MCF 10A (cell line): ENCODE measurements around the gene CHRNA5. TPM values are rescaled to one million over a fixed set of nuclear protein-coding genes. Genes with fewer than 3 reads are reported as not detected.

Source experiments
- BruUV-seq: library from RNA; stranded (reverse); fragments of 400-500 nt; replicated peaks from 2 replicates; lab custom pipeline; 2021; lab: Mats Ljungman, UMichigan
- CTCF ChIA-PET: fragments of 300-600 bp; sonication (Branson Sonifier 250); formaldehyde crosslinking; extraction: SDS; loops from one replicate; lab custom pipeline; 2021; ENCODE audit warnings: antibody characterized with exemption, inconsistent platforms; lab: Yijun Ruan, JAX
- POLR2A ChIA-PET: fragments of 300-600, 350-650 bp; sonication (Branson Sonifier 250); formaldehyde crosslinking; extraction: SDS; loops from one replicate; lab custom pipeline; 2020; ENCODE audit warnings: antibody characterized with exemption, inconsistent platforms; lab: Yijun Ruan, JAX
- DNase-seq: peaks from one replicate; pipeline ENCODE4 v3.0.0-alpha.2; 2018; ENCODE audit not compliant: unreplicated experiment
- H3K27ac Mint-ChIP-seq: one replicate; pipeline ENCODE4 v1.8.0; 2022; ENCODE audit warnings: mild to moderate bottlenecking, low read depth, mixed read lengths; ENCODE audit not compliant: unreplicated experiment
- H3K27me3 Mint-ChIP-seq: one replicate; pipeline ENCODE4 v1.8.0; 2022; ENCODE audit warnings: mixed read lengths; ENCODE audit not compliant: insufficient read depth, unreplicated experiment
- H3K36me3 Mint-ChIP-seq: one replicate; pipeline ENCODE4 v1.8.0; 2022; ENCODE audit warnings: mild to moderate bottlenecking, moderate library complexity, mixed read lengths; ENCODE audit not compliant: insufficient read depth, unreplicated experiment
- H3K4me1 Mint-ChIP-seq: one replicate; pipeline ENCODE4 v1.8.0; 2022; ENCODE audit warnings: mixed read lengths; ENCODE audit not compliant: insufficient read depth, unreplicated experiment
- H3K4me3 Mint-ChIP-seq: one replicate; pipeline ENCODE4 v1.8.0; 2022; ENCODE audit warnings: mild to moderate bottlenecking, moderate library complexity, mixed read lengths; ENCODE audit not compliant: unreplicated experiment
- H3K9me3 Mint-ChIP-seq: one replicate; pipeline ENCODE4 v1.8.0; 2022; ENCODE audit warnings: mixed read lengths; ENCODE audit not compliant: unreplicated experiment
- CTCF ChIP-seq: fragments of 200-600 bp; IDR thresholded peaks from one replicate; pipeline ENCODE4 v1.8.0; 2022; ENCODE audit warnings: antibody characterized with exemption, mild to moderate bottlenecking; ENCODE audit not compliant: unreplicated experiment
- intact Hi-C: fragments of 100-400 bp; cut with micrococcal nuclease; formaldehyde crosslinking; loops from 2 replicates; pipeline ENCODE4 v1.14.1; 2022
- total RNA-seq: library from RNA; stranded (reverse); gene quantifications from 2 replicates; pipeline ENCODE4 v1.2.3, GENCODE V29; 2022

Gene CHRNA5
- total RNA-seq, 1 experiment from 2014 or later: 2.3 TPM

- peak overlapping the region; percentile 86 for H3K4me3 Mint-ChIP-seq
- ChIA-PET CTCF (interaction anchor here (0.5 to 2.0 kb wide), 5 partner anchors 10 to 386 kb away, joined by 3 to 11 read pairs (median 3); no protein-coding TSS in a partner anchor), POLR2A (interaction anchor here (1.0 to 3.8 kb wide), 9 partner anchors 10 to 154 kb away, joined by 3 to 67 read pairs (median 7); partner anchors contain the start of genes HYKK, IREB2 and PSMA4)
- H3K27ac Mint-ChIP-seq: no peak overlapping the region
- intact Hi-C loops: loop anchor here (2.0 kb wide), 2 partner anchors 24 to 58 kb away; partner anchors contain the start of genes HYKK and PSMA4
- no TSS peak for BruUV-seq
- H3K9me3 Mint-ChIP-seq: no peaks in the 10 kb centered on the region
- peaks cover 8% of the 10 kb centered on the region for H3K4me1 Mint-ChIP-seq
- no peaks in the 10 kb centered on the region for H3K36me3 Mint-ChIP-seq
- TF ChIP-seq CTCF: no peak
- DNase-seq: no peak
- no peaks in the 10 kb centered on the region for H3K27me3 Mint-ChIP-seq
Observed at GRCh38 chr15:78564743-78565096, 600 bp upstream of the CHRNA5 start.

GRCh38 chr15:78565951-78566774 lies 843 bp downstream of the CHRNA5 start:
- CTCF ChIA-PET: interaction anchor here (0.6 to 2.0 kb wide), 10 partner anchors 8 to 1346 kb away, joined by 3 to 11 read pairs (median 3); partner anchors contain the start of gene IREB2
- Mint-ChIP-seq H3K9me3 (no peaks in the 10 kb centered on the region), H3K4me1 (peaks cover 8% of the 10 kb centered on the region), H3K36me3 (no peaks in the 10 kb centered on the region), H3K27me3 (no peaks in the 10 kb centered on the region), H3K27ac (peak overlapping the region; percentile 54), H3K4me3 (peak overlapping the region; percentile 86)
- peak; percentile 26 for TF ChIP-seq CTCF
- POLR2A ChIA-PET: interaction anchor here (0.6 to 3.8 kb wide), 12 partner anchors 8 to 308 kb away, joined by 3 to 67 read pairs (median 6); partner anchors contain the start of genes HYKK, IREB2, PSMA4 and SKIC8
- DNase-seq: peak; percentile 50
- intact Hi-C loops: loop anchor here (2.0 kb wide), 2 partner anchors 25 to 59 kb away; partner anchors contain the start of genes HYKK and PSMA4
- BruUV-seq: TSS peak; percentile 44

- no peaks in the 10 kb centered on the region for H3K36me3 Mint-ChIP-seq
- BruUV-seq: no TSS peak
- H3K9me3 Mint-ChIP-seq: no peaks in the 10 kb centered on the region
- POLR2A ChIA-PET: interaction anchor here (0.7 to 3.8 kb wide), 3 partner anchors 22 to 31 kb away, joined by 3 to 67 read pairs (median 10); partner anchors contain the start of gene PSMA4
- CTCF ChIA-PET: interaction anchor here (0.6 kb wide), 2 partner anchors 142 to 151 kb away, joined by 3 read pairs; no protein-coding TSS in a partner anchor
- H3K27ac Mint-ChIP-seq: no peak overlapping the region
- H3K4me1 Mint-ChIP-seq: peaks cover 8% of the 10 kb centered on the region
- H3K4me3 Mint-ChIP-seq: no peak overlapping the region
- no peak for TF ChIP-seq CTCF
- no peak for DNase-seq
- intact Hi-C loops: no loop called here
- no peaks in the 10 kb centered on the region for H3K27me3 Mint-ChIP-seq
Observed at GRCh38 chr15:78567531-78567930, 2.2 kb downstream of the CHRNA5 start.

GRCh38 chr15:78570710-78571109 lies 5.4 kb downstream of the CHRNA5 start:
- Mint-ChIP-seq H3K27me3 (no peaks in the 10 kb centered on the region), H3K4me3 (no peak overlapping the region), H3K9me3 (no peaks in the 10 kb centered on the region), H3K4me1 (peaks cover 8% of the 10 kb centered on the region), H3K27ac (no peak overlapping the region), H3K36me3 (no peaks in the 10 kb centered on the region)
- intact Hi-C loops: no loop called here
- CTCF ChIA-PET: interaction anchor here (0.6 to 0.9 kb wide), 2 partner anchors 435 to 457 kb away, joined by 3 read pairs; no protein-coding TSS in a partner anchor
- no peak for TF ChIP-seq CTCF
- POLR2A ChIA-PET: no interaction called here
- DNase-seq: peak; percentile 3
- BruUV-seq: no TSS peak
